ENCODE data around the gene MNX1. TPM values are rescaled to one million over a fixed set of nuclear protein-coding genes. Genes with fewer than 3 reads are reported as not detected.
A peak's percentile ranks its signal among the peaks of the same experiment; 100 is the strongest.

The MNX1 gene
- total and polyA plus RNA-seq, 9 of the 15 experiments (the other 6 are each of a cell fraction or from before 2014, with no cell fraction given), result 0.15 to 8.0 (median 1.4) TPM

DNA sequence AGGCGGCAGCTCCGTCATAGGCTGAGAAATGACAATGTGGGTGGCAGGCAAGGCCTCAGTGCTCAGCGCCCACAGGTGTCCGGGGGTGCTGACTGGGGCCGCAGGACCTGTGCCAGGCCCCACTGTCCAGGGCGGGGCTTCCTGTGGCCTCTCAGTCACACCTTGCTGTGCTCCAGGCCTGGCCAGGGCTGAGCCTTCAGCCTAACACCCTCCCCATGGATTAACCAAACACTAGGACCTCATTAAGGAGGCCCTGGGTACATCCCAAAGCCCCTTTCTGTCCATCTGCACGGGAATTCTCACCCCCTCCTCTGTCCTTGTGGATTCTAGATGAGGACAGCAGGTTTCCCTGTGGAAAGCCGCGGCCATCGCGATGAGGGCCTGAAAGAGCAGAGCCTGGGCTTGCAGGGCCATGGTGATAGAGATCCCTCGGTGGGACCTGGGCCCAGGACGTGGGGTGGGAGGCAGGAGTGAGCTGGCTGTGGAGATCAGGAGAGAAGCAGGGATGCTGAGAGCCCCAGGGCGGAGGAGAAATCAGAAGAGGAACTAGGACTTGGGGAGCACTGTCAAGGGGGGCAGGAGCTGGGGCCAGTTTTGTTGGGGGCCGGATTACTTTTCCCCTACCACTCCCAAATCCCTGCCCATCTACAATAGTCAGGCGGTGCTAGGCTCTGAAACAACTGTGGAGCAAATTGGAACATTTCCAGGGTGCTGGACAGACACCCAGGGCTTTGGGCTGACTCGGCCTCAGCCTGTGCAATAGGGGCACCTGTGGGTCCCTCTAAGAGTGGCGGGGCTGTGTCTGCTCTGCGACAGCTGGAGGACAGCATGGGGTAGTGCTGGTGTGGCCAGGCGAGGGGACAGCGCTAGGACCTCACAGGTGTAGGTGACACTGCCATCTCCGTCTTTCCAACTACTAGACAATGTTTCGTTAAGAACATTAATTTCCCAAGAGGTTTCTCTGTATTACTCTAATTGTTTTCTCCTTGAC is 23.3 kb upstream of the MNX1 start:
- intact Hi-C loops (cut with micrococcal nuclease), result no loop called here
- POLR2A ChIA-PET, result interaction anchor here (0.6 to 1.2 kb wide), 5 partner anchors 10 to 725 kb away, joined by 3 to 4 read pairs (median 3); no protein-coding TSS in a partner anchor
- Histone ChIP-seq H3K4me1 (replicated peaks in 1 of 2; ENCODE audit: control insufficient read depth in 2 of 2, insufficient read depth in 2 of 2, low read length in 2 of 2) (peaks cover 0 to 13% of the 10 kb centered on the region in 2 experiments; a peak in 1 of 5 replicates), H3K9ac (ENCODE audit: insufficient read depth in 1 of 2, low read depth in 2 of 2, low read length in 2 of 2) (peak overlapping the region in 1 of 2 experiments; percentile 43; a peak in 1 of 4 replicates), H4K20me1 (replicated peaks; ENCODE audit: control insufficient read depth, insufficient read depth, low read length) (no peaks in the 10 kb centered on the region; the same call in 1 of the 2 replicates), H3K9me1 (ENCODE audit: control insufficient read depth, insufficient read depth, low read length) (no peaks in the 10 kb centered on the region), H3K27me3 (ENCODE audit: control insufficient read depth in 2 of 2, insufficient read depth in 2 of 2, low read length in 2 of 2) (peaks cover 65 to 66% of the 10 kb centered on the region in 2 experiments), H3K4me3 (no peak overlapping the region), H3K9me3 (replicated peaks; ENCODE audit: control insufficient read depth, insufficient read depth, low read depth, low read length) (no peaks in the 10 kb centered on the region; the same call in 1 of the 2 replicates), H3K27ac (ENCODE audit: extremely low read depth, low read depth, low read length) (no peak overlapping the region), H3K36me3 (ENCODE audit: control insufficient read depth, insufficient read depth, low read length) (no peaks in the 10 kb centered on the region), H3K79me2 (ENCODE audit: control insufficient read depth, insufficient read depth, low read length) (no peaks in the 10 kb centered on the region), H2AFZ (ENCODE audit: low read depth, low read length) (no peak overlapping the region), H3K4me2 (ENCODE audit: insufficient read depth, low read length) (no peak overlapping the region)
- DNase-seq (ENCODE audit: extremely low read depth in 1 of 4, low spot score in 3 of 4) (no peak), FAIRE-seq (no peak), ATAC-seq (peak; percentile 49)
- BruUV-seq (replicated peaks), result no TSS peak
- WGBS (ENCODE audit: insufficient coverage, low coverage, missing lambda C conversion rate), result 2% methylated on average over 23 of the region's 23 CpGs
- CTCF ChIA-PET (ENCODE audit: low intra/inter-chr PET ratio), result no interaction called here
- in situ Hi-C loops (cut with MboI), result no loop called here
- TF ChIP-seq ZNF699 (CRISPR knock-in tag; IDR thresholded peaks at IDR 0.05; ENCODE audit: insufficient replicate concordance), result no peak
- TF ChIP-seq FOXA3 (CRISPR knock-in tag; conservative IDR thresholded peaks at IDR 0.05 in 1 of 2, IDR thresholded peaks at IDR 0.05 in 1 of 2), result no peak
- no peak for TF ChIP-seq CREB5 (CRISPR knock-in tag; IDR thresholded peaks at IDR 0.05)
- no peak for TF ChIP-seq ZNF668 (CRISPR knock-in tag; IDR thresholded peaks at IDR 0.05)
- TF ChIP-seq CEBPG (CRISPR knock-in tag; IDR thresholded peaks at IDR 0.05), result no peak
- TF ChIP-seq CEBPG (tag; conservative IDR thresholded peaks at IDR 0.05 in 1 of 2, IDR thresholded peaks at IDR 0.05 in 1 of 2), result no peak
- TF ChIP-seq NR1H2 (CRISPR knock-in tag; IDR thresholded peaks at IDR 0.05), result no peak
- no peak for TF ChIP-seq ZNF589 (CRISPR knock-in tag; IDR thresholded peaks at IDR 0.05; ENCODE audit: low read depth)
- no peak for TF ChIP-seq ATF1 (CRISPR knock-in tag; IDR thresholded peaks at IDR 0.05)
- no peak for TF ChIP-seq ATF1 (tag; IDR thresholded peaks at IDR 0.05)
- TF ChIP-seq LARP7 (IDR thresholded peaks at IDR 0.05), result no peak
- no peak for TF ChIP-seq ESRRA (IDR thresholded peaks at IDR 0.05; ENCODE audit: borderline replicate concordance, low read depth)
- no peak for TF ChIP-seq MTA2 (IDR thresholded peaks at IDR 0.05; ENCODE audit: low read depth)
- TF ChIP-seq TAF9B (IDR thresholded peaks at IDR 0.05; ENCODE audit: partially characterized antibody), result no peak
- TF ChIP-seq ZBTB11 (CRISPR knock-in tag; IDR thresholded peaks at IDR 0.05), result no peak
- no peak for TF ChIP-seq KDM2B (CRISPR knock-in tag; IDR thresholded peaks at IDR 0.05)
